CD14-positive monocyte (primary cell): ENCODE measurements around the gene EEPD1. TPM values are rescaled to one million over a fixed set of nuclear protein-coding genes. Genes with fewer than 3 reads are reported as not detected.

Source experiments
- DNase-seq, 3 donors: peaks; one replicate each; pipeline ENCODE4 v3.0.0-alpha.2; 2011 to 2022
- H2AFZ ChIP-seq: 2 replicates; pipeline ENCODE4 v1.6.0; 2012; ENCODE audit warnings: mild to moderate bottlenecking, low read depth, low read length, inconsistent platforms; ENCODE audit not compliant: insufficient read depth, poor library complexity, severe bottlenecking
- H3K27ac ChIP-seq, 2 donors: 1 replicate in 1 of 2; 2 replicates in 1 of 2; pipeline ENCODE4 v1.5.1; 2012 to 2013; ENCODE audit warnings: low read length in 2 of 2, control low read depth in 1 of 2, inconsistent platforms in 1 of 2, low read depth in 1 of 2, mild to moderate bottlenecking in 1 of 2
- H3K27me3 ChIP-seq, 2 donors: one replicate each; pipeline versions ENCODE4 v1.6.0 to v1.6.1; 2011 to 2013; ENCODE audit warnings: low read length in 2 of 2; ENCODE audit not compliant: control insufficient read depth in 2 of 2, insufficient read depth in 2 of 2
- H3K36me3 ChIP-seq, 2 donors: replicated peaks in 1 of 2; 1 replicate in 1 of 2; 2 replicates in 1 of 2; pipeline versions ENCODE4 v1.5.1 to v1.6.1; 2012 to 2013; ENCODE audit warnings: low read length in 2 of 2, control low read depth in 1 of 2, inconsistent platforms in 1 of 2, mild to moderate bottlenecking in 1 of 2; ENCODE audit not compliant: insufficient read depth in 2 of 2, control insufficient read depth in 1 of 2
- H3K4me1 ChIP-seq, 2 donors: 1 replicate in 1 of 2; 2 replicates in 1 of 2; pipeline versions ENCODE4 v1.5.1 to v1.6.1; 2012 to 2013; ENCODE audit warnings: low read length in 2 of 2, control low read depth in 1 of 2, inconsistent platforms in 1 of 2, mild to moderate bottlenecking in 1 of 2, moderate library complexity in 1 of 2; ENCODE audit not compliant: insufficient read depth in 2 of 2, control insufficient read depth in 1 of 2
- H3K4me2 ChIP-seq: replicated peaks from 2 replicates; pipeline ENCODE3; 2012; ENCODE audit warnings: low read length, moderate library complexity, mild to moderate bottlenecking; ENCODE audit not compliant: poor library complexity, severe bottlenecking; ENCODE audit errors: extremely low read depth
- H3K4me3 ChIP-seq, 3 experiments: fragments of 200-600 bp in 1 of 3; sonication (generic) in 1 of 3; replicated peaks in 1 of 3; 1 replicate in 2 of 3; 2 replicates in 1 of 3; pipeline ENCODE4 v1.5.1; 2011 to 2013; ENCODE audit warnings: low read length in 3 of 3, mild to moderate bottlenecking in 3 of 3, control low read depth in 2 of 3, low read depth in 2 of 3, inconsistent platforms in 1 of 3, moderate library complexity in 1 of 3
- H3K79me2 ChIP-seq: 2 replicates; pipeline ENCODE4 v1.6.0; 2012; ENCODE audit warnings: mild to moderate bottlenecking, control low read depth, inconsistent platforms, low read length, moderate library complexity; ENCODE audit not compliant: insufficient read depth
- H3K9ac ChIP-seq: 2 replicates; pipeline ENCODE4 v1.6.0; 2017; ENCODE audit warnings: low read length, mild to moderate bottlenecking; ENCODE audit not compliant: insufficient read depth, poor library complexity, severe bottlenecking
- H3K9me3 ChIP-seq, 2 donors: replicated peaks in 1 of 2; 1 replicate in 1 of 2; 2 replicates in 1 of 2; pipeline versions ENCODE4 v1.5.1 to v1.6.1; 2012 to 2013; ENCODE audit warnings: low read length in 2 of 2, control low read depth in 1 of 2; ENCODE audit not compliant: control insufficient read depth in 1 of 2, insufficient read depth in 1 of 2
- H4K20me1 ChIP-seq: 2 replicates; pipeline ENCODE4 v1.6.0; 2012; ENCODE audit warnings: mild to moderate bottlenecking, low read length, control low read depth, moderate library complexity; ENCODE audit not compliant: insufficient read depth
- H3K27ac Mint-ChIP-seq, 7 donors: one replicate each; pipeline ENCODE4 v1.8.0; 2020; ENCODE audit warnings: mild to moderate bottlenecking in 7 of 7, mixed read lengths in 7 of 7, moderate library complexity in 6 of 7, inconsistent platforms in 2 of 7
- H3K27me3 Mint-ChIP-seq, 3 donors: one replicate each; pipeline ENCODE4 v1.8.0; 2021 to 2022; ENCODE audit warnings: low read depth in 3 of 3, mild to moderate bottlenecking in 3 of 3, mixed read lengths in 3 of 3, moderate library complexity in 3 of 3, inconsistent platforms in 1 of 3
- H3K36me3 Mint-ChIP-seq, 2 donors: one replicate each; pipeline ENCODE4 v1.8.0; 2020; ENCODE audit warnings: mixed read lengths in 2 of 2, inconsistent platforms in 1 of 2, mild to moderate bottlenecking in 1 of 2
- H3K4me1 Mint-ChIP-seq: one replicate; pipeline ENCODE4 v1.8.0; 2020; ENCODE audit warnings: mild to moderate bottlenecking, mixed read lengths
- H3K4me3 Mint-ChIP-seq, 2 donors: one replicate each; pipeline ENCODE4 v1.8.0; 2020; ENCODE audit warnings: mild to moderate bottlenecking in 2 of 2, mixed read lengths in 2 of 2, moderate library complexity in 1 of 2
- H3K9me3 Mint-ChIP-seq, 7 donors: one replicate each; pipeline ENCODE4 v1.8.0; 2020 to 2022; ENCODE audit warnings: mixed read lengths in 7 of 7, mild to moderate bottlenecking in 6 of 7, moderate library complexity in 6 of 7, inconsistent platforms in 2 of 7
- WGBS: methylation state at CpG from one replicate; pipeline ENCODE4 v1.1.5; 2013; ENCODE audit warnings: missing lambda C conversion rate; ENCODE audit not compliant: insufficient coverage; 5-methylcytosine and 5-hydroxymethylcytosine counted together
- intact Hi-C, 2 donors: fragments of 100-400 bp; cut with micrococcal nuclease; formaldehyde crosslinking; loops; one replicate each; pipeline versions ENCODE4 v1.15.0 to v1.15.1; 2023
- polyA plus RNA-seq, 3 donors: library from polyadenylated mRNA; depleted of rRNA in 1 of 3; unstranded in 2 of 3; stranded (reverse) in 1 of 3; fragments of 300-500 nt in 2 of 3; fragments of >200 nt in 1 of 3; fragmentation: Illumina TruSeq in 2 of 3; gene quantifications; 1 replicate in 2 of 3; 2 replicates in 1 of 3; pipeline ENCODE4 v1.2.3, GENCODE V29; 2012 to 2021
- TF ChIP-seq, protein P1 (sequence below): fragments of 200-600 bp; IDR thresholded peaks from one replicate; pipeline ENCODE4 v1.8.0; 2022; ENCODE audit warnings: antibody characterized with exemption, mild to moderate bottlenecking

Gene EEPD1
- polyA plus RNA-seq, 3 donors = 8.6 to 14.4 (median 12.6) TPM

DNA sequence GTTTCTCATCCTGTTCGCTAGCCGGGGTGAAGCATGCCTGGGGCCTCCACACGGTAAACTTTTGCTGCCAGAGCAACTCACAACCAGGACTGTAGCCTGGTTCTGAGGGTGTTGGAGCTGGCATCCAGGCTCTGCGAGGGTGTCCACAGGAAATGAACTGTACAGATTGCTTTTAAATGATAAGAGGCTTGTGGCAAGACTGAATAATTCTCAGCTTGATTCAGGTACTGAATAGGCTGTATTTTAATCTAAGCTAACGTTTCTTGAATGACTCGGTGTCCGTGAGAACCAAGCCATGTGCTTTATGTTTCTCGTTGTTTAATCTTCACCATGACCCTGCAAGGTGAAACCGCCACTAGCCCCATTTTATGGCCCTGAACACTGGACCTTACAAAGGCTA is 49.3 kb downstream of the EEPD1 start:
- H3K4me2 ChIP-seq = no peak overlapping the region
- no peaks in the 10 kb centered on the region for H3K9me3 ChIP-seq
- H3K27me3 ChIP-seq = no peaks in the 10 kb centered on the region
- Mint-ChIP-seq H3K27me3 (peaks cover 0 to 4% (median 2%) of the 10 kb centered on the region in 3 donors), H3K4me3 (no peak overlapping the region), H3K27ac (no peak overlapping the region), H3K9me3 (peaks cover 0 to 1% (median 0%) of the 10 kb centered on the region in 7 donors), H3K4me1 (peaks cover 45% of the 10 kb centered on the region), H3K36me3 (peaks cover 4 to 28% of the 10 kb centered on the region in 2 donors)
- intact Hi-C loops = loop anchor here in 1 of 2 donors (5.0 kb wide), 1 partner anchor 45 kb away; no protein-coding TSS in a partner anchor
- peaks cover 16% of the 10 kb centered on the region for H4K20me1 ChIP-seq
- no peak overlapping the region for H2AFZ ChIP-seq
- H3K27ac ChIP-seq = no peak overlapping the region
- no peaks in the 10 kb centered on the region for H3K79me2 ChIP-seq
- no peaks in the 10 kb centered on the region for H3K36me3 ChIP-seq
- no peak overlapping the region for H3K4me3 ChIP-seq
- H3K4me1 ChIP-seq = peaks cover 27 to 32% of the 10 kb centered on the region in 2 donors
- WGBS = 45% methylated on average over 7 of the region's 9 CpGs
- TF ChIP-seq, protein P1, sequence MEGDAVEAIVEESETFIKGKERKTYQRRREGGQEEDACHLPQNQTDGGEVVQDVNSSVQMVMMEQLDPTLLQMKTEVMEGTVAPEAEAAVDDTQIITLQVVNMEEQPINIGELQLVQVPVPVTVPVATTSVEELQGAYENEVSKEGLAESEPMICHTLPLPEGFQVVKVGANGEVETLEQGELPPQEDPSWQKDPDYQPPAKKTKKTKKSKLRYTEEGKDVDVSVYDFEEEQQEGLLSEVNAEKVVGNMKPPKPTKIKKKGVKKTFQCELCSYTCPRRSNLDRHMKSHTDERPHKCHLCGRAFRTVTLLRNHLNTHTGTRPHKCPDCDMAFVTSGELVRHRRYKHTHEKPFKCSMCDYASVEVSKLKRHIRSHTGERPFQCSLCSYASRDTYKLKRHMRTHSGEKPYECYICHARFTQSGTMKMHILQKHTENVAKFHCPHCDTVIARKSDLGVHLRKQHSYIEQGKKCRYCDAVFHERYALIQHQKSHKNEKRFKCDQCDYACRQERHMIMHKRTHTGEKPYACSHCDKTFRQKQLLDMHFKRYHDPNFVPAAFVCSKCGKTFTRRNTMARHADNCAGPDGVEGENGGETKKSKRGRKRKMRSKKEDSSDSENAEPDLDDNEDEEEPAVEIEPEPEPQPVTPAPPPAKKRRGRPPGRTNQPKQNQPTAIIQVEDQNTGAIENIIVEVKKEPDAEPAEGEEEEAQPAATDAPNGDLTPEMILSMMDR = no peak
- no peak for DNase-seq
- no peak overlapping the region for H3K9ac ChIP-seq

DNA sequence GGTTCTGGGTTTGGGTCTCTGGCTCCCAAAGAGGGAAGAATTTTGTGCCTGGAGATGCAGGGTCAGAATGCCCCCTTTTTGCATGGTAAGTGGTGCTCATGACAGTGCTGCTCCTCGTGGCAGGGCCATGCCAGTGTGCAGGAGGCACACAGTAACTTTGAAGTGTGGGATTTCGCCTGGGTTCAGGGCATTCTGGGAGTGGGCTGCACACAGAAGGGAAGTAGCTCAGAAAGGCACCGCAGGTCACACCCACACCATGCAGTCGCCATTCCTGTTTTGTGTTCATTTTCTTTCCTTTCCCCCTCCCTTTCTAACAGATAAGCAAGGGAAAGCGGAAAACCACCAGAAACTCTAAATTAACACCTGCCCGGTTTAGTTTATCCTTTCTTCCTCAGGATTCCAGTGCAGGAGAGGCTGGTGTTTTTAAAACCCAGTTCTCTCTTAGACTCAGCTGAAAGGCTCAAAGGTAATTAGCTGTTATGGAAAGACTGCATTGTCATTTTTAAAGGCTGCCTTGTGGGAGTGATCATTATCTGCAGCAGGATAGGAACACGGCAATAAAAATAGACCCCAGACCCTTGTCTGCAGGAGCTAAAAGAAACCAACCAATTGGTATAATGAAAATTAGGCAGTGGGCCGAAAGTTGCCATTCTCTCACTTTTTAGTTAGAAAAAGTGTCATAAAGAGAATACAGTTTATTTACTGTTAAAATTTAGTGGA is 50.2 kb downstream of the EEPD1 start:
- Mint-ChIP-seq H3K9me3 (no peaks in the 10 kb centered on the region), H3K4me1 (peaks cover 54% of the 10 kb centered on the region), H3K27ac (peak overlapping the region in 1 of 7 donors; percentile 44), H3K36me3 (peaks cover 4 to 29% of the 10 kb centered on the region in 2 donors), H3K4me3 (peak overlapping the region in 1 of 2 donors; percentile 68), H3K27me3 (peaks cover 0 to 4% (median 3%) of the 10 kb centered on the region in 3 donors)
- Histone ChIP-seq H3K4me2 (no peak overlapping the region), H3K27me3 (no peaks in the 10 kb centered on the region), H3K4me1 (peaks cover 35 to 40% of the 10 kb centered on the region in 2 donors), H3K79me2 (no peaks in the 10 kb centered on the region), H3K4me3 (no peak overlapping the region), H4K20me1 (peaks cover 19% of the 10 kb centered on the region), H3K27ac (no peak overlapping the region), H3K9ac (no peak overlapping the region), H3K36me3 (no peaks in the 10 kb centered on the region), H3K9me3 (no peaks in the 10 kb centered on the region), H2AFZ (peak overlapping the region; percentile 54)
- TF ChIP-seq, protein P1 = no peak
- WGBS = 3% methylated on average over 4 of the region's 8 CpGs
- no peak for DNase-seq
- intact Hi-C loops = loop anchor here in 1 of 2 donors (5.0 kb wide), 1 partner anchor 46 kb away; no protein-coding TSS in a partner anchor
